Thymus (tissue), 11 donors: ENCODE results near the gene CAPRIN1. TPM values are rescaled to one million over a fixed set of nuclear protein-coding genes. Genes with fewer than 3 reads are reported as not detected.

Experiments used
- DNase-seq, 9 donors: peaks; one replicate each; pipeline ENCODE4 v3.0.0-alpha.2; 2013; ENCODE audit warnings: low spot score in 9 of 9, low read depth in 6 of 9, missing footprints in 1 of 9
- H3K27ac ChIP-seq, 2 donors: one replicate each; pipeline ENCODE4 v1.5.1; 2013; ENCODE audit warnings: control low read depth in 1 of 2, low read depth in 1 of 2, low read length in 1 of 2, mild to moderate bottlenecking in 1 of 2, moderate library complexity in 1 of 2
- H3K27me3 ChIP-seq, 2 donors: one replicate each; pipeline ENCODE4 v1.5.1; 2013; ENCODE audit warnings: low read length in 1 of 2; ENCODE audit not compliant: control insufficient read depth in 2 of 2, insufficient read depth in 1 of 2
- H3K36me3 ChIP-seq, 2 donors: one replicate each; pipeline ENCODE4 v1.5.1; 2013; ENCODE audit warnings: low read length in 1 of 2, mild to moderate bottlenecking in 1 of 2, moderate library complexity in 1 of 2; ENCODE audit not compliant: control insufficient read depth in 2 of 2, insufficient read depth in 2 of 2
- H3K4me1 ChIP-seq, 2 donors: one replicate each; pipeline ENCODE4 v1.5.1; 2013; ENCODE audit warnings: low read length in 2 of 2; ENCODE audit not compliant: control insufficient read depth in 2 of 2, insufficient read depth in 2 of 2
- H3K4me3 ChIP-seq, 2 donors: one replicate each; pipeline ENCODE4 v1.5.1; 2013; ENCODE audit warnings: low read length in 2 of 2, control low read depth in 1 of 2, mild to moderate bottlenecking in 1 of 2
- H3K9me3 ChIP-seq, 2 donors: one replicate each; pipeline ENCODE4 v1.5.1; 2013; ENCODE audit warnings: low read length in 1 of 2, mild to moderate bottlenecking in 1 of 2; ENCODE audit not compliant: control insufficient read depth in 2 of 2, insufficient read depth in 1 of 2
- WGBS: extraction: QIAGEN DNeasy Blood & Tissue Kit; methylation state at CpG from one replicate; pipeline ENCODE4 v1.1.7; 2013; 5-methylcytosine and 5-hydroxymethylcytosine counted together
- polyA plus RNA-seq: library from polyadenylated mRNA; stranded (reverse); fragments of 200-250 nt; gene quantifications from one replicate; pipeline ENCODE4 v1.2.3, GENCODE V29; 2013
- total RNA-seq: library from RNA; stranded (reverse); fragments of 120-200 nt; gene quantifications from one replicate; pipeline ENCODE4 v1.2.4, GENCODE V29; 2013
- donor health status: healthy.

CAPRIN1 gene
- total and polyA plus RNA-seq, 2 donors = 98.1 to 135 TPM

DNA sequence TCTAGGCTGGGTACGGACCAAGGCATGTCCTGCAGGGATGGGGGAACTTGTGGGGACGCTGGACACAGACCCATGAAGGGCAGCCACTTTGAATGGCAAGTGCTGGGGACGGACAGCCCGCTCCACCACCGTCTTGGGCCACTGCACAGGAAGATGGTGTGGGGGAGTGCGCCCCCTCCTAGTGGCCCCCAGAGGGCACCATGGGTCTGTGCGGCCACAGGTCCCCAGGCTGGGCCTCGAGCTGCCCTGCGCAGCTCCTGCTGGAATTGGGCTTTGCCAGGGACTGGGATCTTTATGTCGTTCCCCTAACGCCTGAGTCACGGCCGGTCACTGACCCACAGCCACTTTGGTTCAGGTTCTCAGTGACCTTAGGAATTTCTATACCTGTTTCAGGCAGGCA lies 98.3 kb downstream of the CAPRIN1 start:
- peaks cover 52 to 82% of the 10 kb centered on the region in 2 donors for H3K36me3 ChIP-seq
- H3K4me3 ChIP-seq = no peak overlapping the region
- DNase-seq = no peak
- H3K27ac ChIP-seq = no peak overlapping the region
- 95% methylated on average over 13 of the region's 13 CpGs for WGBS
- H3K9me3 ChIP-seq = peaks cover 0 to 1% of the 10 kb centered on the region in 2 donors
- no peaks in the 10 kb centered on the region for H3K27me3 ChIP-seq
- peaks cover 0 to 3% of the 10 kb centered on the region in 2 donors for H3K4me1 ChIP-seq

- WGBS = 97% methylated on average over 6 of the region's 6 CpGs
- H3K27me3 ChIP-seq = no peaks in the 10 kb centered on the region
- H3K27ac ChIP-seq = no peak overlapping the region
- DNase-seq = no peak
- peaks cover 0 to 1% of the 10 kb centered on the region in 2 donors for H3K9me3 ChIP-seq
- peaks cover 0 to 9% of the 10 kb centered on the region in 2 donors for H3K4me1 ChIP-seq
- peaks cover 47 to 76% of the 10 kb centered on the region in 2 donors for H3K36me3 ChIP-seq
- H3K4me3 ChIP-seq = no peak overlapping the region
These were observed 99.1 kb downstream of the CAPRIN1 start for GRCh38 chr11:34150494-34151151.

Other genes starting within 250 kb of the CAPRIN1 start
- 9.4 TPM for gene LMO2, start 159.7 kb upstream of the CAPRIN1 start, total RNA-seq
- 31.1 TPM for gene LMO2, start 159.7 kb upstream of the CAPRIN1 start, polyA plus RNA-seq
- gene NAT10, start 53.9 kb downstream of the CAPRIN1 start, total RNA-seq = 34.3 TPM
- 31.1 TPM for gene NAT10, start 53.9 kb downstream of the CAPRIN1 start, polyA plus RNA-seq